Left cardiac atrium (tissue), 4 donors: ENCODE measurements around the gene RBM43. TPM values are rescaled to one million over a fixed set of nuclear protein-coding genes. Genes with fewer than 3 reads are reported as not detected.
"Not testable (repeated sequence)": the region's sequence is repeated elsewhere in the genome, so short reads cannot be mapped to it uniquely, and the experiment has no call there.

Experiments used
- ATAC-seq, 2 donors: fragments of 200-7000 bp; cut with Tn5 transposase; one replicate each; pipeline ENCODE4 v1.9.1; 2020; ENCODE audit warnings: mild to moderate bottlenecking in 2 of 2, moderate library complexity in 2 of 2
- DNase-seq: peaks from one replicate; pipeline ENCODE4 v3.0.0-alpha.2; 2020
- intact Hi-C, 2 donors: fragments of 100-400 bp; cut with DNase I; formaldehyde crosslinking; loops; one replicate each; pipeline versions ENCODE4 v1.14.1 to v1.15.1; 2022 to 2023
- long read RNA-seq: library from polyadenylated mRNA; unstranded; transcript quantifications from one replicate; pipeline ENCODE4 v2.0.0, GENCODE V29; 2021
- total RNA-seq, 2 donors: library from RNA; stranded (reverse); fragmentation: NEBNext Ultra II Directional; extraction: Animal tissue kit (Norgen Biotek cat#: 25700); gene quantifications; one replicate each; pipeline ENCODE4 v1.2.1, GENCODE V29; 2021
- donor health status: DM: no; HTN: yes; CAD: no.
- donor health status: DM: no; HTN: yes; CAD: no; lungs with severe emphysema.
- donor health status: DM: yes; HTN: yes; CAD: no.
- donor health status: Dilated cardiomyopathy.

Gene RBM43
- total RNA-seq, result 1 to 10 TPM; 2.0 to 3.1 TPM
- long read RNA-seq, result 0 reads

GRCh38 chr2:151261231-151261976, at the start of gene RBM43:
Gene RBM43 (minus strand): TSS chr2:151261863. CDS start chr2:151261727, 136 bp downstream.
- intact Hi-C loops, result no loop called here
- ATAC-seq (peak; percentile 97), DNase-seq (peak; percentile 93)

- ATAC-seq, DNase-seq, intact Hi-C loops: not testable (repeated sequence)
These were observed 48.6 kb upstream of the RBM43 start for GRCh38 chr2:151310313-151310712.

DNA sequence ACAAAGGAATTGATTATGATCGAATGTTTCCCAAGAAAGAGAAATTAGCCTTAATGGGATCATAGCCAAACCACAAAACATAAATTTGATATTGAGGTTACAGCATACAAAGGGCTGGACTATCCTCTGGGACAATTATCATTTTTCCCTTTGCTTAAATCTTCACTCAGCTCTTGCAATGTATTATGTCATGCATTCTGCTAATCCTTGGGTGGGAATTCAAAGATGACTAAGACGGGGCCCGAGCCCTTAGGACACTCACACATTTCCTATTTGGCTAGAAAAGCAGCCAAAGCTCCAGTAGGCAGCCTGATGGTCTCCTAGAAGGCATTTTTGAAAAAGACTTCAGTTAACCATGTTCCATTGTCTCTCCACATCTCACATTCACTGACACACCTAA, 45.0 kb upstream of the RBM43 start:
- ATAC-seq (peak in 1 of 2 donors; percentile 80), DNase-seq (no peak)
- intact Hi-C loops, result no loop called here

DNA sequence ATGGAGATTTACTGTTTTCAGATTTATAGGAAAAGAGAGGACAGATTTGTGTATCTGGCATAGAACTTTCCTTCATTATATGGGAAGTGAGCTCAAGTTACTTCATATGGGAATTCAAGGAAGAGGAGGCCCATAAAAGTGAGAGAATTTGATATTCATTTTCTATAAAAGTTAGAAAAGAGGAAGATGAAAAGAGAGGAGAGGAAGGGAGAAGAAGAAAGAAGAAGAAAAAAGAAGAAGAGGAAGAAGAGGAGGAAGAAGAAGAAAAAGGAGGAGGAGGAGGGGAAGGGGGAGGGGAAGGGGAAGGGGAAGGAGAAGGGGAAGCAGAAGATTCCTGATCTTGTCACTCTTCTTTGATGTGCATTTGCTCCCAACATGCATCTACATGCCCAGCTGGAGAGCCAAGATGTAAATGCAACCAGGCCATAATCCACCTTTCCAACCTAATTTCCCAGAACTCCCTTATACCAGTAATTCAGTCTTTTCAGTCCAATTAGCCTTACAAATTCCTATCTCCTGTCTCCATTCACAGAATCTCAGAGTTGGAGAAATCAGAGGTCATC, 43.5 kb upstream of the RBM43 start:
- intact Hi-C loops, result no loop called here

GRCh38 chr2:151302879-151303278, 41.2 kb upstream of the RBM43 start:
- DNase-seq (no peak), ATAC-seq (peak in 1 of 2 donors; percentile 71)
- intact Hi-C loops, result no loop called here

More for the DNA sequence above, 43.5 kb upstream of the RBM43 start:
- ATAC-seq, result no peak
- no peak for DNase-seq

DNA sequence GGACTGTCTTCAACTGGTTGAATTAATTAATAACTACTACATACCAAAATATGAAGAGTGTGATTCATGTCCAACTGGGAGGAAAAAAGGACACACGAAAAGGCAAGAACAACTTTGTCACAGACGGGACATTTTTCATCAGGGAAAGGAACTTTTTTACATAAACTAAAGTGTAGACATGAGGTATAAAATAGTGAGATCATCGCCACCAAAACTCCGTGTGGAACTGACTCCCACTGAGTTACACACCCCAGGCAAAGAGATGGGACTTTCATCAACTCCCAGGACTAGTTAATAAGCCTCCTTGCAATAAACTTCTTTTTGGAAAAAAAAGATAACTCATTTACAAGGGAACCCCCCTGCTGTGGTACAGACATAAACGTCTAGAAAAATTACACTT, 40.7 kb upstream of the RBM43 start:
- no peak for DNase-seq
- no peak for ATAC-seq
- intact Hi-C loops, result no loop called here

DNA sequence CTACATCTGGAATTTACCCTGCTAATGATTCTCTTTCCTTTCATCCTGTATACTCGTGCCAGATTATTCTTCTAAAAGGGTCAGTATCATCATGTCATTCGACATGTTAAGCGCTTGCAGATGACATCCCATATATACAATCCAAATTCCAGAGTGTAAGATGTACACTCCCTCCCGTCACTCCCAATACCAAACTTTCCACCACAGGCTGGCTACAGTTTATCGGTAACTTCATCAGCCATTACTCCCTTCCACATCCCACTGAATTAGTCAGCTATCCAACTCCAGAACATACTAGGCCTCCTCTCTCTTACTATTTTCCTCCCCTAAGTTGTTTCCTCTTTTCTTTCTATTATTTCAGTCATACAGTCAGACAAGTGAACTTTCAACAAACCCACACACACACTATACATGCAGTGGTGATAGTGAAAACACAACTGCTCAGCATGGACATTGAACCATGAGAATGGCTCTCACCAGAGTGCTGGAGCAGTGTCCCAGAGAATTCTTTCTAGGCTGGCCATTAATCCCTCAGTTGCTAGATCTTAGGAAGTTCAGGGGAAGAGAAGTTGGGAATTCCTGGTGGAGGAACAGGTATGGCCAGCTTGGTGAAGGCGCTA, 38.4 kb upstream of the RBM43 start:
- DNase-seq, result no peak
- intact Hi-C loops, result no loop called here
- ATAC-seq, result peak in 1 of 2 donors; percentile 73

- peak in 1 of 2 donors; percentile 26 for ATAC-seq
These were observed 36.2 kb upstream of the RBM43 start for GRCh38 chr2:151297882-151298281.

DNA sequence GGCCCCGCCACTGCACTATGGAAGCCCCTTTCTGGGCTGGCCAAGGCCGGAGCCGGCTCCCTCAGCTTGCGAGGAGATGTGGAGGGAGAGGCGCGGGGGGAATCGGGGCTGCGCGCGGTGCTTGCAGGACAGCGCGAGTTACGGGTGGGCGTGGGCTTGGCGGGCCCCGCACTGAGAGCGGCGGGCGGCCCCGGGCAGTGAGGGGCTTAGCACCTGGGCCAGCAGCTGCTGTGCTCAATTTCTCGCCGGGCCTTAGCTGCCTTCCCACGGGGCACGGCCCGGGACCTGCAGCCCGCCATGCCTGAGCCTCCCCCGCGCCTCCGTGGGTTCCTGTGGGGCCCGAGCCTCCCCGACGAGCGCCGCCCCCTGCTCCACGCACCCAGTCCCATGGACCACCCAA, 34.3 kb upstream of the RBM43 start:
- DNase-seq, intact Hi-C loops, ATAC-seq: not testable (repeated sequence)

More at GRCh38 chr2:151297882-151298281, 36.2 kb upstream of the RBM43 start:
- DNase-seq, result no peak
- intact Hi-C loops, result no loop called here

- ATAC-seq (no peak), DNase-seq (no peak)
- intact Hi-C loops, result no loop called here
These were observed 30.9 kb upstream of the RBM43 start for GRCh38 chr2:151292546-151292945.

GRCh38 chr2:151292141-151292540, 30.5 kb upstream of the RBM43 start:
- ATAC-seq (no peak), DNase-seq (no peak)
- intact Hi-C loops, result no loop called here

DNA sequence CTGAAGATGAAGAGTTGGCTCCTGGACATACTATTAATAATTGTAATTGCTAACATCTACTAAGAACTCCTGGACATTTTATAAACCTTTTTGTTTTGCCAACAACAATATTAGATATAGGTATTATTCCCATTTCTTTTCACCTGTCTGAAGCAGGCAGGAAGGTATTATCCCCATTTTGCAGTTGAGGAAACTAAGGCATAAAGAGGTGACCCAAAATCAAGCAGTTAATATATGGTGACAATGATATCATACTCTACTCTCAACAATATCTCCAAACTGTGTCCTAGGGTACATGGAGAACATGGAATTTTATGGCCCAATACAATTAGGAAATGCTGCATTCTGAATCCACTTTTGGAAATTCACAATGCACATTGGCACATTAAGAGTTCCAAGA, 29.6 kb upstream of the RBM43 start:
- DNase-seq, result no peak
- intact Hi-C loops, result no loop called here
- no peak for ATAC-seq

DNA sequence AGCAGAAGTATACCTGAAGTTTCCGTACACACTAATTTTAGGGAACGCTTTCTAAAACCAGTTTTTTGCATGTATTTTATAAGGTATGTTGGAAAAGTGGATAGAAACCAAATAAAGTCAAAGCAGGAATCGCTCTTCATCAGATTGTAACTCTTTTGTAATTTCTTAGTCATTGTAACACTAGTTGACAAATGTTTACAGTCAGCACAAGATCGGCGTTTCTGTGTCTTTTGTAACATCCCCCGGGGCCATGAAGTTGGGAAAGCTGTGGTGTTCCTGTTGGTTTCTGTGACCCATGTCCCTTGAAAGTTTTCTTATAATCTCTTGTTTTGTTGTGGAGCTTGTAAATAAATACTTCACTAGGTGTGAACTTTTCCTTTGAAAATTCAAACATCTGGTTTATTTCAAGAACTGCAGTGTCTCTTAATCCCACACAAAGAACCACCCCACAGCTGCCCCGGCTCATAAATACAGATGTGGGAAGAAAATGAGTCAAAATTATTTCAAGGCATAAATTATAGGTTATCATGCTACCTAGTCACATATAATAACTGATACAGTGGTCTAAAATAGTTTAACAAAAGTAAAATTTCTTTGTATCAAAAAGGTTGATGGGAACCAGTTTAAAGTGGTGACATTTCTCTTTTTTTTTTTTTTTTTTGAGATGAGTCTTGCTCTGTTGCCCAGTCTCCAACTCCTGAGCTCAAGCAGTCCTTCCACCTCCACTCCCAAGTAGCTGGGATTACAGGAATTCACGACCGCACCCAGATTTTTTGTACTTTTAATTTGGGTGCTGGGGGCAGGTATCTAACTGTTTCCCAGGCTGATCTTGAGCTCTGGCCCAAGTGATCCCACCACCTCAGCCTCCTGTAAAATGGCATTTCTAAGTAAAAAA, 28.6 kb upstream of the RBM43 start:
- DNase-seq, result no peak

GRCh38 chr2:151287513-151288250, 26.0 kb upstream of the RBM43 start:
- ATAC-seq, result no peak
- no peak for DNase-seq
- intact Hi-C loops, result no loop called here

More for the DNA sequence above, 28.6 kb upstream of the RBM43 start:
- intact Hi-C loops, result no loop called here
- ATAC-seq, result peak; percentile 42 to 47

DNA sequence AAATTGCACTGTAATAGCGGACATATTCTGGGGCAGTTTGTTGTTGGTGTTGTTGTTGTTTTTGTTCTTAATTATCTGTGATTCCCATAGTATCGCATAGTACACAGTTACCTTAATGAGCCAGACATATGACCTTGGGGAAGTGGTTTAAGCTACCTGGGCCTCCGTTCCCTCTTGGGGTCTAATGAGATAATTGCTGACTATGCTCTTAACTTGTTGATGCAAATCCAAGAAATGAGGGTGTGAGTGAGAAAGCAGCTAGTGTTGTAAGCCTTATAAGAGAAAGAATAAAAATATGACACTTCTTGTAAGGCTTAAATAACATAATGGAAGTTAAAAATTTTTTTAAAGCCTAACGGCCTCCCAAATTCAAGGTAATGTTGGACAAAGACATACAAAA, 20.7 kb upstream of the RBM43 start:
- ATAC-seq (no peak), DNase-seq (no peak)
- intact Hi-C loops, result no loop called here

DNA sequence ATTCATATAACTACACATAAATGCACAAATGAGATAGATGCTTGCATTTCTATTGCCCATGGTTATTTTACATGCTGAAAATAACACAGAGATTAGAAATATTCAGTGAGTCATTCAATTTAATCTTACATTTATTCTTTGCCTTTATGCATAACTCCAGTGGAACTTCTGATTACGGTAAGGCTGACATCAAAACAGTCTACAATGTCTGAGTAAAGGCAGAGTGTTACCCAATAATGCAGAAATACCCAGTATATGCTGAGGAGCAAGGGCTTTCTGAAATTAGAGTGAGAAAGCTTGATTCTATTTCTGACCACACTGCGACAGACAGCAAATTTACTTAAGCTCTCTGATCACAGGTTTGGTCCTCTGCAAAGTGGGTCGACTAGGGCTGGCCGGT, 18.6 kb upstream of the RBM43 start:
- intact Hi-C loops, result no loop called here
- peak in 1 of 2 donors; percentile 43 for ATAC-seq
- DNase-seq, result no peak

- ATAC-seq (no peak), DNase-seq (no peak)
- intact Hi-C loops, result no loop called here
These were observed 16.8 kb upstream of the RBM43 start for GRCh38 chr2:151278487-151278886.

- no peak for DNase-seq
- no peak for ATAC-seq
- intact Hi-C loops, result no loop called here
These were observed 15.4 kb upstream of the RBM43 start for GRCh38 chr2:151277067-151277466.

GRCh38 chr2:151275291-151275690, 13.6 kb upstream of the RBM43 start:
- intact Hi-C loops, result no loop called here
- ATAC-seq (no peak), DNase-seq (no peak)
